Smooth muscle cell (in vitro differentiated cells): ENCODE data around the gene CAPN1. TPM values are rescaled to one million over a fixed set of nuclear protein-coding genes. Genes with fewer than 3 reads are reported as not detected.

Source experiments
- DNase-seq: peaks from one replicate; lab custom pipeline; 2025; ENCODE audit not compliant: unreplicated experiment; lab: John Stamatoyannopoulos, UW
- H2AFZ ChIP-seq: fragments of 200-600 bp; sonication (generic); 2 replicates; pipeline ENCODE4 v1.6.0; 2016; ENCODE audit warnings: antibody characterized with exemption, low read depth, mild to moderate bottlenecking
- H3F3A ChIP-seq: fragments of 200-600 bp; sonication (generic); 2 replicates; pipeline ENCODE4 v1.6.0; 2017; ENCODE audit warnings: antibody characterized with exemption, low read depth
- H3K27ac ChIP-seq: fragments of 200-600 bp; sonication (generic); 2 replicates; pipeline ENCODE4 v1.5.1; 2016; ENCODE audit warnings: low read depth, mild to moderate bottlenecking
- H3K27me3 ChIP-seq: fragments of 200-600 bp; sonication (generic); 2 replicates; pipeline ENCODE4 v1.6.1; 2016; ENCODE audit warnings: low read depth, mild to moderate bottlenecking
- H3K36me3 ChIP-seq: fragments of 200-600 bp; sonication (generic); 2 replicates; pipeline ENCODE4 v1.5.1; 2016; ENCODE audit warnings: low read depth
- H3K4me1 ChIP-seq: fragments of 200-600 bp; sonication (generic); 2 replicates; pipeline ENCODE4 v1.5.1; 2016; ENCODE audit warnings: low read depth
- H3K4me2 ChIP-seq: fragments of 200-600 bp; sonication (generic); 2 replicates; pipeline ENCODE4 v1.6.0; 2016; ENCODE audit warnings: mild to moderate bottlenecking
- H3K4me3 ChIP-seq: fragments of 200-600 bp; sonication (generic); 2 replicates; pipeline ENCODE4 v1.5.1; 2016; ENCODE audit warnings: mild to moderate bottlenecking
- H3K79me2 ChIP-seq: fragments of 200-600 bp; sonication (generic); 2 replicates; pipeline ENCODE4 v1.6.0; 2016; ENCODE audit warnings: low read depth, mild to moderate bottlenecking
- H3K9ac ChIP-seq: fragments of 200-600 bp; sonication (generic); 2 replicates; pipeline ENCODE4 v1.6.0; 2016; ENCODE audit warnings: low read depth
- H3K9me3 ChIP-seq: fragments of 200-600 bp; sonication (generic); replicated peaks from 2 replicates; pipeline ENCODE4 v1.5.1; 2016; ENCODE audit warnings: low read depth
- H4K20me1 ChIP-seq: fragments of 200-600 bp; sonication (generic); 2 replicates; pipeline ENCODE4 v1.6.0; 2016; ENCODE audit warnings: low read depth
- CTCF ChIP-seq: fragments of 200-600 bp; sonication (generic); IDR thresholded peaks from 2 replicates; pipeline ENCODE4 v1.5.1; 2017; ENCODE audit warnings: borderline replicate concordance, mild to moderate bottlenecking, antibody characterized with exemption; ENCODE audit not compliant: insufficient read depth, poor library complexity, severe bottlenecking
- WGBS: methylation state at CpG from one replicate; pipeline ENCODE4 v1.1.7; 2016; ENCODE audit warnings: low lambda C conversion rate; 5-methylcytosine and 5-hydroxymethylcytosine counted together
- polyA plus RNA-seq: library from polyadenylated mRNA; unstranded; fragments of >200 nt; fragmentation: Nextera tagmentation; extraction: Ambion mirVana; gene quantifications from 2 replicates; pipeline ENCODE4 v1.2.1, GENCODE V29; 2016
- total RNA-seq: library from RNA; depleted of rRNA; stranded (reverse); fragments of >200 nt; gene quantifications from 2 replicates; pipeline ENCODE4 v1.2.3, GENCODE V29; 2014

The CAPN1 gene
- total and polyA plus RNA-seq, 2 experiments from 2014 or later: 109 to 126 TPM

GRCh38 chr11:65187146-65187675 lies 5.5 kb downstream of the CAPN1 start:
- Histone ChIP-seq H3K4me2 (no peak overlapping the region), H4K20me1 (peaks cover 49% of the 10 kb centered on the region), H3K9me3 (no peaks in the 10 kb centered on the region), H3K27me3 (no peaks in the 10 kb centered on the region), H2AFZ (no peak overlapping the region), H3K4me3 (no peak overlapping the region), H3K27ac (no peak overlapping the region), H3K79me2 (peaks cover 31% of the 10 kb centered on the region), H3F3A (no peaks in the 10 kb centered on the region), H3K9ac (no peak overlapping the region), H3K4me1 (no peaks in the 10 kb centered on the region), H3K36me3 (no peaks in the 10 kb centered on the region)
- no peak for TF ChIP-seq CTCF
- 94% methylated on average over 6 of the region's 6 CpGs for WGBS
- DNase-seq: no peak

- TF ChIP-seq CTCF: no peak
- peaks cover 23% of the 10 kb centered on the region for H3K79me2 ChIP-seq
- H3F3A ChIP-seq: no peaks in the 10 kb centered on the region
- no peak overlapping the region for H3K4me2 ChIP-seq
- H3K4me3 ChIP-seq: no peak overlapping the region
- H4K20me1 ChIP-seq: peaks cover 51% of the 10 kb centered on the region
- WGBS: 97% methylated on average over 20 of the region's 20 CpGs
- H2AFZ ChIP-seq: no peak overlapping the region
- H3K27me3 ChIP-seq: no peaks in the 10 kb centered on the region
- H3K27ac ChIP-seq: no peak overlapping the region
- no peak overlapping the region for H3K9ac ChIP-seq
- H3K36me3 ChIP-seq: no peaks in the 10 kb centered on the region
- H3K4me1 ChIP-seq: no peaks in the 10 kb centered on the region
- DNase-seq: no peak
- no peaks in the 10 kb centered on the region for H3K9me3 ChIP-seq
These were observed 6.3 kb downstream of the CAPN1 start for GRCh38 chr11:65187971-65188461.

GRCh38 chr11:65188486-65188885 lies 6.8 kb downstream of the CAPN1 start:
- Histone ChIP-seq H3K9ac (no peak overlapping the region), H3K79me2 (peaks cover 19% of the 10 kb centered on the region), H4K20me1 (peaks cover 47% of the 10 kb centered on the region), H3K9me3 (no peaks in the 10 kb centered on the region), H3K36me3 (no peaks in the 10 kb centered on the region), H3F3A (no peaks in the 10 kb centered on the region), H3K4me1 (no peaks in the 10 kb centered on the region), H3K4me2 (no peak overlapping the region), H2AFZ (no peak overlapping the region), H3K27ac (no peak overlapping the region), H3K4me3 (no peak overlapping the region), H3K27me3 (no peaks in the 10 kb centered on the region)
- WGBS: 95% methylated on average over 18 of the region's 18 CpGs
- DNase-seq: no peak
- no peak for TF ChIP-seq CTCF

GRCh38 chr11:65189191-65189590 lies 7.5 kb downstream of the CAPN1 start:
- WGBS: 90% methylated on average over 10 of the region's 10 CpGs
- no peak overlapping the region for H3K27ac ChIP-seq
- no peaks in the 10 kb centered on the region for H3F3A ChIP-seq
- no peak overlapping the region for H3K4me3 ChIP-seq
- no peaks in the 10 kb centered on the region for H3K4me1 ChIP-seq
- no peak overlapping the region for H3K9ac ChIP-seq
- peaks cover 14% of the 10 kb centered on the region for H3K79me2 ChIP-seq
- no peaks in the 10 kb centered on the region for H3K27me3 ChIP-seq
- no peak overlapping the region for H3K4me2 ChIP-seq
- peaks cover under 1% of the 10 kb centered on the region for H3K36me3 ChIP-seq
- H3K9me3 ChIP-seq: no peaks in the 10 kb centered on the region
- H2AFZ ChIP-seq: no peak overlapping the region
- no peak for DNase-seq
- no peak for TF ChIP-seq CTCF
- peaks cover 41% of the 10 kb centered on the region for H4K20me1 ChIP-seq
